Activated T-cell treated with anti-CD3 and anti-CD28 coated beads for 1 hour (primary cell): Measurements from ENCODE around the gene GBX1.

Experiments
- DNase-seq: peaks from one replicate; pipeline ENCODE4 v3.0.0-alpha.2; 2020; ENCODE audit warnings: low read depth

The GBX1 gene

DNA sequence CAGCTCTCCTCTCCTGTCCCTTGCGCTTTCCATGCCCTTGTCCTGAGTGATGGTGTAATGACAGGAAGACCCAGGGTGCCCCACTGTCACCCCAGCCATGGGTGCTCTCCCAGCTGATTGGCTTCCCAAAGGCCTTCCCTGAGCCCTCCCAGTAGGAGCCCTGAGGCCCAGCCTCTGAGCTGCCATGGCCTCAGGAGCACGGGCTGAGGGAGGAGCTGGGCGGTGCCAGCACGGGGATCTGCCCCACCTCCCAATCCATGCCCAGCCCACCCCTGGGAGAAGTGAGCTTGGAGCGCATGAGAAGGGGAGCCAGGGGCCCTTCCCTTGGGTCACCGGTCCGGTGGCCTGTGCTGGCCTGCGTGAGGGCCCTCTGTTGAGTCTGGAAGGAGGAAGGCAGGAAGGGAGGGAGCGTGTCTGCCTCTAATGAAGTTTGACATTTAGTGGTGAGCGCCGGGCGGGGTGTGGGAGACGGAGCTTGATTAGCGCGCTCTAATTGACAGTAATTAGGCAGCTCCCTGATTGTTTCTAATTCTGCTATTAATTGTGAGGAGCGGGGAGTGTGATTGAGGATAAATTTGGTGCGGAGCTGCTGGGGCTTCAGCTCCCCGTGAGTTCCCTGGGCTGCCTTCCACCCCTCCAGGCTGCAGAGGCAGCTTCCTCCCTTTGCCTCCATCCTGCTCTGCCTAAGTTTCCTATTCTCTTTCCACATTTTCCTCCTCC lies 28.3 kb downstream of the GBX1 start:
- DNase-seq = no peak

- DNase-seq = no peak
These were observed 29.2 kb downstream of the GBX1 start for GRCh38 chr7:151138153-151138851.

- no peak for DNase-seq
These were observed 29.7 kb downstream of the GBX1 start for GRCh38 chr7:151137791-151138152.

DNA sequence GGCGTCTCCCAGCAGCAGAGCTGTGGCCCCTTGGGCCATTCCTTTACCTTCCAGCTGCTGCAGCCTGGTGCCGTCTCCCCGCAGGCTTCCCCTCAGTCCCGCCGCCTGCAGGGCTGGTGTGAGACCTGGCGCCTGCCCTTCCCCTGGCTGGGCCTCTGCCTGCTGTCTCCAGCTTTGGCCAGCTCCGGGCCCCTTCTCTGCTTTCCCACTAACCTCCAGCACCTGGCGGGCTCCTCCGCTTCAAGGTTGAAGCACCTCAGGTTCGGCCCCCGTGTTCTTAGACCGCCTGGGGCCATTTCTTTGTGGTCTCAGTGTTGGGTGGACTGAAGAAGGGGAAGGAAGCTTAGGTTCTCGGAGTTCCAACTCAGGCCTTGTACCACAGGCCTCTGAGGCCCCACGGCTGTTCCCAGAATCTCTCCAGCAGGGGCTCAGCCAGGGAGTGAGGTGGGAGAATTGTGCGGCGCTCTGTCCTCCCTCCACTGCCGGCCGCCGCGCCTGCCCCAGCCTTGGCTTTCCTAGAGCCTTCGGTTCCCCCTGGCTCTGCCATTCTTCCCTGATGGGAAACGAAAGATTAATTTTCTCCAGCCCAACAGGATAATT lies 30.3 kb downstream of the GBX1 start:
- DNase-seq = no peak

- DNase-seq = no peak
These were observed 31.3 kb downstream of the GBX1 start for GRCh38 chr7:151135866-151136843.

DNA sequence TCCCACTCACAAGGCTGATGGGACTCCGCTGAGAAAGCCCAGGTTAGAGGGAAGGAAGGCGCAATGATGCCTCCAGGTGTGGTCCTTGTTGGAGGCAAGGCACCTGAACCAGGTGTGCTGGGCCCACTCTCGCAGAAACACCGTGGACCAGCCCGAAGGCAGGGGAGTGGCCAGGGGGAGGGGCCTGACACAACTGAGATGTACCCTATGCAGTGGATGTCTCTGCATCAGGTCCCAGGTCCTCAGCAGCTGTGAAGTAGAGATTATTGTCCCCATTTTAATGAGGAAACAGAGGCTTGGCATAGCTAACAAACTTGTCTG lies 32.0 kb downstream of the GBX1 start:
- no peak for DNase-seq

- no peak for DNase-seq
These were observed 32.6 kb downstream of the GBX1 start for GRCh38 chr7:151134743-151135524.

GRCh38 chr7:151133986-151134742 lies 33.3 kb downstream of the GBX1 start:
- DNase-seq = no peak

DNA sequence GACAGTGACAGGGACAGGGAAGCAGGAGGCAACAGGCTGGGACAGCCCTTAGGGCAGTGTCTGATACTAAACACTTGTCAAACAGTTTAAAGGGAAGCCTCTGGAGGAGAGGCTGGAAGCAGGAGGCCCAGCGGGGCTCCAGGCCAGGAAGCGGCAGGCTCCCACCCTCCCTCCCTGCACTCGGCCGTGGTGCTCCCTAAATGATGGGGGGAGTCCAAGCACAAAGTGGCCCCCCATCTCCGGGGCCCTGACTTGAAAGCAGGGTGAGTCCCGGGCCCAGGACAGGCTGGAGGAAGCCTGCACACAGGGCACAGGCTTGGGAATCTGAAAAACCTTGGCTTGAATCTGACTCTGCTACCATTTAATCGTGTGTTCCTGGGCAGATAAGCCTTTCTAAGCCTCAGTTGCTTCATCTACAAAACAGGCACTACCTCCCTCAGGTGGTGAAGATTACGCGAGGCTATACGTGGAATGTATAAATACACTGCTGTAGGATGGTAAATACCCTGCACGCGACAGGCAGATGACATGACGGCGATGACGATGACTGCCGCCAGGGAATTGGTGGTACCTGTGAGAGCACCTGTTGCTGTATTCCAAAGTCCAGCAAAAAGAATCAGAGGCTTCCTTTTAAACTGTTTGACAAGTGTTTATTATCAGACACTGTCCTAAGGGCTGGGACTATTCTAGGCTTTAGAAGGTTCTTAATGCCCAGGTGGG lies 34.1 kb downstream of the GBX1 start:
- DNase-seq = no peak

DNA sequence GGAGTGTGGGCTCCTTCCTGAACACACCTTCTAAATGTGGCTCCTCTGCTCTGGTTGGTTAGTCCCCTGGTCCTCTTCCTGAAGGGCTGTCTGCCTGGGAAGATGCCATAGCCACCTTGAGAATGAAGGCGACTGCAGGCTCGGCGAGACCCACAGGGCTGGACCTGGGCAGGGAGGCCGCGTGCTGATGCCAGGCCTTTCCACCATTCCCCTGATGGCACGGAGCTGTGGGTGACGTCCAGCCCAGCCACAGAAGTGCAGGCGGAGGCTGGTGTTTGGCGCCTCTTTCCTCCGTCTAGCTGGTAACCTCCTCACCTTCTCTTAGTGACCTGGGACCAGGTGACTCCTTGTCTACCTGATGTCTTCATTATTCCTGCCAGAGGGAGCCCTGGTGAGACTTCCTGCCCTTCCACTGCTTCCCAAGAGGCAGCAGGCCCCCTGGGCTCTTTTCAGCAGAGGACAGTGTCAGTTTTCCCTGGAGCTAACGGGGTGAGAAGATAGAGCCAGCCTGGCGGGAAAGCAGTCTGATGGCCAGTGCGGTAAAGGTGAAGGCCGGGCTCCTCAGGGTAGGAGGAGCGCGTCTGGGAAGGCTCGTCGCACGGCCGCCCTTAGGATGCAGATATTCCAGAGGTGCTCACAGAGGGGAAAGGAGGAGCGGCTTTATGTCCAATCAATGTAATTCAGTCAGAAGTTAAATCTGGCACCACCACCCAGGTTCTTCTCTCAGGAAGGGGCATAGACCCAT lies 34.9 kb downstream of the GBX1 start:
- no peak for DNase-seq

DNA sequence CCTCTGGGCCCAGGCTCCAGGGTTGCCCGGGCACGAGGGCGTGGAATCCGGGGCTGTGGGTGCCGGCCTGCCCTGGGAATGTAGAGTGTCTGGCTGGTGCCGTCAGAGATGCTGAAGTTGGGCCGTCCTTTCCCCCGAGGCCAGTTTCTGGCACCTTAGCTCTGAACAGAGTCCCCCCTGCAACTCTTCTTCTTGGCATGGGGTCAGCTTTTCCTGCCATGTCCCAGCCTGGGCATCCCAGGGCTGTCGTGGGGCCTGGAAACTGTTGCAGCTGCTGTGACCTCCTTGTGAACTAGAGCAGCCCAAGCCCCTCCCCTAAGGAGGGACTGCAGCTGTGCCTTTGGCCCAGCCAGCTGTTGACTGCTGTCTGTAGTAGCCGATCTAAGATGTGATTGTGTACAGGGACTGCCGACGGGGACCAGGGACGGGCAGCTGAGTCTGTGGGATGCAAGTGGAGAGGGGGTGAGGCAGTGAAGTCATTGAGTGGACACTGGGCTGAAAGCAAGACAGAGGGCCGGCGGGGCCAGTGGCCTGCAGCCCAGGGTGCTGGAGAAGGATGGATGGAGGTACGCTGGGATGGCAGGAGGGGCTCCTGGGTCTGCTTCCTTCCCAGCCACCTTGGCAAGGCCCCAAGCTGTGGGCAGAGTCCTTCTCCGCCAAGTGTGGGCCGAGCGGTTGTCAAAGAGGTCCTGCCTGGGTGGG lies 35.8 kb downstream of the GBX1 start:
- no peak for DNase-seq

DNA sequence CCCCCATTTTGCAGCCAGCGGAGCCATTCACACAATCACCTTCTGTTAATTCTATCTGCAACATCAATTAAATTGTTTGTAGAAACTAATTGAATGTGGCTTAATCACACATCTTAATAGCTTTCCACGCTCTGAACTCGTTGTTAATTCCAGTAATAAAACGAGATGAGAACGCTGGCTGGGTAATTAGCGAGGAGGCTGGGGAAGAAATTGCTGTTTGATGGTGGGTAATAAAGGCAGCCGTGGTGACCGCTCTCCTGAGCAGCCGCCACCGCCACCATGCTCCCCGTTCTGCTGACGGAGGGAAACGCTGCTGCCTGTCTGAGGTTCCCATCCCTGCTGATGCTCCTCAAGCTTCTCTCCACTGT lies 36.3 kb downstream of the GBX1 start:
- no peak for DNase-seq

- no peak for DNase-seq
These were observed 36.7 kb downstream of the GBX1 start for GRCh38 chr7:151130741-151131157.

- DNase-seq = no peak
These were observed 37.4 kb downstream of the GBX1 start for GRCh38 chr7:151129960-151130591.

DNA sequence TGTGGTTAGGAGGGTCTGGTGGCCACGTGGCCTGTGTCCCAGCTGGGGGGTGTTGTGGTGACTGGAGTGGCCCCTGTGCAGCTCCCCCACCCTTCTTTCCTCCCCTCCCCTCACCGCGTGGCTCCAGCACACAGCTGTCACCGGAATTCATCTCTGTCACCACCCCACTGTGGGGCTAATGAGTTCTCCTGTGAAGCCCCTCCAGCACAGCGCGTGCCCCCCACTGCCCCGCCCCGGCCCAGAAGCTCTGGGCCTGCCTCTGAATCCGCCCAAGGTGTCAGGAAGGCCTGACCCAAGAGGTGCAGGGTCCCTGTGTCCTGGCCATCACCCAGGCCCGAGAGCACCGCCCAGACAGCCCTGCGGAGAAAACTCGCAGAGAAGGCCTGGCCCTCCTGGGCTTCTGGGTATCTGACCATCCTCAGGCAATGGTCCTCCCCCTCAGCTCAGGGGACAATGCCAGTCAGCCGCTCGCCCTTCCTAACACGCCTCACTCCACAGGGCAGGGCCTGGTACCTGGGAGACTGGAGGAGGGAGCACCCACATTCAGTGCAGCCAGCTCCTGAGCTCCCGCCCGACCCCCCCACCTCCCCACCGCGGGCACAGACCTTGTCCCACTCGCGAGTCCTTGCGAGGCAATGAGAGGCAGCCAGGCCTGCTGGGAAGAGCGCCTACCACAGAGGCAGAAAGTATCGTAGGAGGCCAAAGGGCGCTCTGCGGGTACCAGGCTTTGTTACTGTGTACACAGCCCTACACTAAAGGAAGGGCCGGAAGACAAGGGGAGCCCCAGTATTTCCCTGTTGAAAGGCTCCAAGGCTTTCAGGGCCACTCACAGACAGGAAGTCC lies 38.2 kb downstream of the GBX1 start:
- no peak for DNase-seq

- DNase-seq = no peak
These were observed 38.8 kb downstream of the GBX1 start for GRCh38 chr7:151128716-151129115.

GRCh38 chr7:151128144-151128543 lies 39.4 kb downstream of the GBX1 start:
- DNase-seq = no peak
